SU-DHL-6 (cell line): ENCODE data around the gene C6orf118.

Experiments
- H2AFZ ChIP-seq: fragments of 200-600 bp; sonication (generic); 2 replicates; pipeline ENCODE4 v1.6.1; 2014; ENCODE audit warnings: low read depth, mild to moderate bottlenecking, moderate library complexity, mixed read lengths, antibody characterized with exemption, low read length; ENCODE audit not compliant: severe bottlenecking
- H3F3A ChIP-seq: fragments of 200-600 bp; shearing (Covaris generic); 2 replicates; pipeline ENCODE4 v1.6.0; 2016; ENCODE audit warnings: antibody characterized with exemption, mild to moderate bottlenecking; ENCODE audit not compliant: insufficient read depth
- H3K27ac ChIP-seq: fragments of 200-600 bp; sonication (generic); 2 replicates; pipeline ENCODE4 v1.5.1; 2016; ENCODE audit warnings: low read depth, mild to moderate bottlenecking, low read length, moderate library complexity, mixed read lengths
- H3K27me3 ChIP-seq: fragments of 200-600 bp; sonication (generic), shearing (Covaris generic); 2 replicates; pipeline ENCODE4 v1.6.0; 2014; ENCODE audit warnings: mild to moderate bottlenecking, low read length
- H3K36me3 ChIP-seq: fragments of 200-600 bp; sonication (generic); 2 replicates; pipeline ENCODE4 v1.6.1; 2014; ENCODE audit warnings: mild to moderate bottlenecking, low read length, mixed read lengths
- H3K4me2 ChIP-seq: fragments of 300-600, 200-600 bp; shearing (Covaris generic), sonication (generic); 2 replicates; pipeline ENCODE4 v1.6.0; 2014; ENCODE audit warnings: low read length, low read depth, mild to moderate bottlenecking; ENCODE audit not compliant: poor library complexity, severe bottlenecking
- H3K4me3 ChIP-seq: fragments of 200-600 bp; sonication (generic); 2 replicates; pipeline ENCODE4 v1.5.1; 2014; ENCODE audit warnings: antibody characterized with exemption, low read length, mild to moderate bottlenecking, mixed read lengths; ENCODE audit not compliant: insufficient read depth, poor library complexity, severe bottlenecking
- H3K79me2 ChIP-seq: fragments of 200-600 bp; sonication (generic); 2 replicates; pipeline ENCODE4 v1.6.1; 2014; ENCODE audit warnings: mild to moderate bottlenecking, low read length, moderate library complexity; ENCODE audit not compliant: insufficient read depth
- H3K9ac ChIP-seq: fragments of 200-600 bp; sonication (generic); 2 replicates; pipeline ENCODE4 v1.7.0; 2014; ENCODE audit warnings: mild to moderate bottlenecking, low read length
- H3K9me2 ChIP-seq: fragments of 200-600 bp; sonication (generic); replicated peaks from 2 replicates; pipeline ENCODE4 v1.6.1; 2014; ENCODE audit warnings: low read length; ENCODE audit not compliant: insufficient read depth
- H3K9me3 ChIP-seq: fragments of 200-600 bp; sonication (generic); 2 replicates; pipeline ENCODE4 v1.6.1; 2014; ENCODE audit warnings: low read length, mixed read lengths; ENCODE audit not compliant: insufficient read depth
- H4K20me1 ChIP-seq: fragments of 200-600 bp; sonication (generic); 2 replicates; pipeline ENCODE4 v1.6.1; 2014; ENCODE audit warnings: low read depth, mild to moderate bottlenecking, antibody characterized with exemption, low read length, moderate library complexity, mixed read lengths
- CTCF ChIP-seq: fragments of 200-600 bp; sonication (generic); IDR thresholded peaks from one replicate; pipeline ENCODE4 v1.5.1; 2017; ENCODE audit warnings: antibody characterized with exemption, mild to moderate bottlenecking, low read length, moderate library complexity; ENCODE audit not compliant: insufficient read depth, poor library complexity, severe bottlenecking
- EZH2phosphoT487 ChIP-seq: fragments of 200-600 bp; sonication (generic), shearing (Covaris generic); conservative IDR thresholded peaks from 2 replicates; pipeline ENCODE4 v1.6.1; 2018; ENCODE audit warnings: mild to moderate bottlenecking, antibody characterized with exemption, low read length, moderate library complexity, mixed read lengths

Gene C6orf118

GRCh38 chr6:165243801-165244200 lies 65.6 kb downstream of the C6orf118 start:
- TF ChIP-seq EZH2phosphoT487 (no peak), CTCF (no peak)
- H3K36me3 ChIP-seq = no peaks in the 10 kb centered on the region
- H4K20me1 ChIP-seq = no peaks in the 10 kb centered on the region
- no peaks in the 10 kb centered on the region for H3K9me3 ChIP-seq
- H3K9me2 ChIP-seq = no peaks in the 10 kb centered on the region; the same call in 1 of the 2 replicates
- no peak overlapping the region for H3K9ac ChIP-seq
- H3K4me3 ChIP-seq = no peak overlapping the region
- no peaks in the 10 kb centered on the region for H3K79me2 ChIP-seq
- no peak overlapping the region for H2AFZ ChIP-seq
- no peak overlapping the region for H3K4me2 ChIP-seq
- no peak overlapping the region for H3K27ac ChIP-seq
- H3K27me3 ChIP-seq = no peaks in the 10 kb centered on the region
- no peaks in the 10 kb centered on the region for H3F3A ChIP-seq

DNA sequence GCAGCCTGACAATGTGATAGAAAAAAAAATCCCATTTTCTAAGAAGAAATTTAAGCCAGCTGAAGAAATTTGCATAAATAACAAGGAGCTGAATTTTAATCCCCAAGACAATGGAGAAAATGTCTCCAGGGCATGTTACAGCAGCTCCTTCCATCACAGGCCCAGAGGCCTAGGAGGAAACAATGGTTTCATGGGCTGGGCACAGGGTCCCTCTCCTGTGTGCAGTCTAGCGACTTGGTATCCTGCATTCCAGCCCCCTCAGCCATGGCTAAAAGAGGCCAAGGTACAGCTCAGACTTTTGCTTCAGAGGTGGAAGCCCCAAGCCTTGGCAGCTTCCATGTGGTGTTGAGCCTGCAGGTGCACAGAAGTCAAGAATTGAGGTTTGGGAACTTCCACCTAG lies 73.1 kb downstream of the C6orf118 start:
- TF ChIP-seq EZH2phosphoT487 = no peak
- TF ChIP-seq CTCF = no peak
- Histone ChIP-seq H3K4me2 (no peak overlapping the region), H3K9ac (no peak overlapping the region), H2AFZ (no peak overlapping the region), H3K9me2 (no peaks in the 10 kb centered on the region; the same call in 1 of the 2 replicates), H3K36me3 (no peaks in the 10 kb centered on the region), H3K27ac (no peak overlapping the region), H3K79me2 (no peaks in the 10 kb centered on the region), H3K9me3 (peaks cover 6% of the 10 kb centered on the region; the same call in 1 of the 2 replicates), H3K4me3 (no peak overlapping the region), H3K27me3 (no peaks in the 10 kb centered on the region), H3F3A (no peaks in the 10 kb centered on the region), H4K20me1 (no peaks in the 10 kb centered on the region)

- Histone ChIP-seq H3K27ac (no peak overlapping the region), H3K4me3 (no peak overlapping the region), H3K9me2 (no peaks in the 10 kb centered on the region), H3K79me2 (no peaks in the 10 kb centered on the region), H3F3A (no peaks in the 10 kb centered on the region), H4K20me1 (no peaks in the 10 kb centered on the region), H3K27me3 (no peaks in the 10 kb centered on the region), H3K36me3 (no peaks in the 10 kb centered on the region), H2AFZ (no peak overlapping the region), H3K4me2 (no peak overlapping the region), H3K9ac (no peak overlapping the region), H3K9me3 (peaks cover 6% of the 10 kb centered on the region; the same call in 1 of the 2 replicates)
- TF ChIP-seq CTCF (no peak), EZH2phosphoT487 (no peak)
These were observed 76.5 kb downstream of the C6orf118 start for GRCh38 chr6:165232731-165233488.
